GM12801 (cell line): Measurements from ENCODE around the gene NLRC3.

Experiments
- CTCF ChIP-seq: IDR thresholded peaks from one replicate; pipeline ENCODE4 v1.5.1; 2011; ENCODE audit warnings: control low read depth; ENCODE audit not compliant: insufficient read length; ENCODE audit errors: extremely low read depth

Gene NLRC3

GRCh38 chr16:3611146-3611975, 34.2 kb upstream of the NLRC3 start, which contains the start of gene SLX4:
Gene SLX4, minus strand, starts transcription at chr16:3611606. Its CDS starts 2,642 bp downstream, at chr16:3608964.
- no peak for TF ChIP-seq CTCF

GRCh38 chr16:3610698-3611145, 33.5 kb upstream of the NLRC3 start:
- TF ChIP-seq CTCF, result no peak

- TF ChIP-seq CTCF, result no peak
Observed at GRCh38 chr16:3609895-3610697, 32.9 kb upstream of the NLRC3 start.

- TF ChIP-seq CTCF, result no peak
Observed at GRCh38 chr16:3608069-3608468, 30.9 kb upstream of the NLRC3 start.

GRCh38 chr16:3607634-3608033, 30.4 kb upstream of the NLRC3 start:
- no peak for TF ChIP-seq CTCF

- no peak for TF ChIP-seq CTCF
Observed at GRCh38 chr16:3607161-3607560, 30.0 kb upstream of the NLRC3 start.

GRCh38 chr16:3606441-3606840, 29.2 kb upstream of the NLRC3 start:
- TF ChIP-seq CTCF, result no peak
